ENCODE data around the gene DBT. TPM values are rescaled to one million over a fixed set of nuclear protein-coding genes. Genes with fewer than 3 reads are reported as not detected.

The DBT gene
- total RNA-seq, 1 experiment from 2014 or later: 20.3 TPM

DNA sequence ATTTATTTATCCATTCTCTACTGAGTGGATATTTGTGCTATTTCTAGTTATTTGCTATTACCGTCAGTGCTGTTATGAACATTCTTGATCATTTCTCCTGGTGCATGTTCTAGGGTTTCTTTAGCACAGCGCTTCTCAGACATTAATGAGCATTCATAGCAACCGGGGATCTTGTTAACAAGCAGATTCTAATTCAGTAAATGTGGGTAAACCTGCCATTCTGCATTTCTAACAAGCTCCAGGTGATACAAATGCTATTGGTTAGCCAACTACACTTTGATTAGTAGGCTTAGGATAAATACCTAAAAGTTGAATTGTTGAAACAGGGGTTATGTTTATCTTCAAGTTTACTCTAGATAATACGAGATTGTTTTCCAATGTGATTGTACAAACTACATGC lies 3.3 kb upstream of the DBT start:
- no peak overlapping the region for H2AK5ac ChIP-seq (ENCODE audit: insufficient read length, low read length)
- H3K79me1 ChIP-seq (ENCODE audit: insufficient read depth, low read depth, low read length, poor library complexity, severe bottlenecking): peaks cover 4% of the 10 kb centered on the region
- no peak overlapping the region for H4K5ac ChIP-seq (ENCODE audit: insufficient read length, low read depth, low read length)
- H4K91ac ChIP-seq (ENCODE audit: insufficient read length, low read depth, low read length): no peak overlapping the region
- H3K4me3 Mint-ChIP-seq: no peak overlapping the region
- no peak overlapping the region for H2BK5ac ChIP-seq (ENCODE audit: insufficient read length, low read length)
- H3K9me3 Mint-ChIP-seq: no peaks in the 10 kb centered on the region
- no peaks in the 10 kb centered on the region for H3K27me3 ChIP-seq (ENCODE audit: insufficient read depth, low read length)
- H2BK12ac ChIP-seq (ENCODE audit: insufficient read length, low read depth, low read length): no peak overlapping the region
- DNase-seq: no peak
- TF ChIP-seq CTCF (conservative IDR thresholded peaks at IDR 0.05): no peak
- H2AFZ ChIP-seq (ENCODE audit: low read length): no peak overlapping the region
- H2BK15ac ChIP-seq (ENCODE audit: low read depth, low read length): no peak overlapping the region
- no peak overlapping the region for H3K14ac ChIP-seq (ENCODE audit: insufficient read depth, low read length)
- peaks cover 9% of the 10 kb centered on the region for H3K23me2 ChIP-seq (ENCODE audit: insufficient read length, low read depth, low read length, poor library complexity, severe bottlenecking)
- H3K18ac ChIP-seq (ENCODE audit: insufficient read length, low read depth, low read length): no peak overlapping the region
- no peak overlapping the region for H3K56ac ChIP-seq (ENCODE audit: insufficient read length, low read depth, low read length)
- no peak overlapping the region for H2BK20ac ChIP-seq (ENCODE audit: low read depth, low read length, poor library complexity, severe bottlenecking)
- no peak overlapping the region for H3T11ph ChIP-seq (ENCODE audit: low read length)
- H3K27me3 Mint-ChIP-seq (ENCODE audit: low read depth): no peaks in the 10 kb centered on the region
- H3K36me3 Mint-ChIP-seq (ENCODE audit: insufficient read depth in 1 of 3, low read depth in 3 of 3): no peaks in the 10 kb centered on the region
- H3K79me2 ChIP-seq (ENCODE audit: insufficient read depth, low read length): peaks cover 5% of the 10 kb centered on the region; the same call in 1 of the 2 replicates
- no peak overlapping the region for H3K4ac ChIP-seq (ENCODE audit: low read depth, low read length)
- no peaks in the 10 kb centered on the region; the same call in 1 of the 2 replicates for H3K4me1 ChIP-seq (ENCODE audit: insufficient read depth, low read length)
- no CpG with 5 or more reads among the region's 4 CpGs for WGBS (ENCODE audit: extremely low coverage, insufficient read length, low lambda C conversion rate)
- no peaks in the 10 kb centered on the region for H3K9me3 ChIP-seq (ENCODE audit: control insufficient read depth, low read depth, low read length)
- no peak overlapping the region for H3K9ac ChIP-seq (ENCODE audit: extremely low read depth, insufficient read length, low read length)
- no peak overlapping the region for H3K27ac ChIP-seq (ENCODE audit: insufficient read length, low read depth, low read length)
- H3K23ac ChIP-seq (ENCODE audit: insufficient read length, low read depth, low read length): no peak overlapping the region
- H3K4me2 ChIP-seq (ENCODE audit: insufficient read depth, insufficient read length, low read length): no peak overlapping the region
- H3K4me1 Mint-ChIP-seq: peaks cover 4 to 7% of the 10 kb centered on the region in 2 experiments
- no peaks in the 10 kb centered on the region for H4K20me1 ChIP-seq (ENCODE audit: control insufficient read depth, insufficient read depth, insufficient read length)
- H4K8ac ChIP-seq (replicated peaks; ENCODE audit: insufficient read length, low read depth, low read length): no peak overlapping the region
- no peak overlapping the region for H2BK120ac ChIP-seq (ENCODE audit: low read depth, low read length, poor library complexity, severe bottlenecking)
- no peak overlapping the region for H3K27ac Mint-ChIP-seq

Measured in H9 (cell line).